Kidney (tissue), 14 donors: ENCODE data around the gene OSM. TPM values are rescaled to one million over a fixed set of nuclear protein-coding genes. Genes with fewer than 3 reads are reported as not detected.

Experiments
- DNase-seq, 5 donors: peaks; one replicate each; pipeline ENCODE4 v3.0.0-alpha.2; 2013 to 2020
- FAIRE-seq: peaks from 2 replicates; lab custom pipeline; 2012; peaks lifted over from hg19 to GRCh38; lab: Jason Lieb, UNC
- H3K27ac ChIP-seq, 2 donors: one replicate each; pipeline ENCODE4 v1.7.0; 2013; ENCODE audit warnings: low read depth in 2 of 2, low read length in 2 of 2, inconsistent platforms in 1 of 2
- H3K27me3 ChIP-seq: one replicate; pipeline ENCODE4 v1.7.1; 2013; ENCODE audit warnings: low read length, inconsistent platforms; ENCODE audit not compliant: control insufficient read depth, insufficient read depth
- H3K36me3 ChIP-seq, 3 donors: one replicate each; pipeline versions ENCODE4 v1.7.0 to v1.7.1; 2013; ENCODE audit warnings: low read length in 3 of 3, control low read depth in 1 of 3, inconsistent platforms in 1 of 3; ENCODE audit not compliant: insufficient read depth in 3 of 3, control insufficient read depth in 2 of 3
- H3K4me1 ChIP-seq, 3 donors: one replicate each; pipeline versions ENCODE4 v1.7.0 to v1.7.1; 2013; ENCODE audit warnings: low read length in 3 of 3, inconsistent platforms in 1 of 3, low read depth in 1 of 3; ENCODE audit not compliant: control insufficient read depth in 2 of 3, insufficient read depth in 2 of 3
- H3K4me3 ChIP-seq, 3 donors: one replicate each; pipeline versions ENCODE4 v1.7.0 to v1.8.1; 2013; ENCODE audit warnings: low read length in 3 of 3, control low read depth in 1 of 3, inconsistent platforms in 1 of 3
- H3K9ac ChIP-seq, 3 donors: one replicate each; pipeline versions ENCODE4 v1.7.0 to v1.7.1; 2013; ENCODE audit warnings: low read length in 3 of 3, control low read depth in 1 of 3, inconsistent platforms in 1 of 3
- H3K9me3 ChIP-seq, 3 donors: one replicate each; pipeline versions ENCODE4 v1.7.0 to v1.7.1; 2013; ENCODE audit warnings: low read length in 3 of 3, control low read depth in 1 of 3, inconsistent platforms in 1 of 3; ENCODE audit not compliant: control insufficient read depth in 2 of 3, insufficient read depth in 1 of 3
- CTCF ChIP-seq: IDR thresholded peaks from 3 replicates; pipeline ENCODE4 v1.5.1; 2012; ENCODE audit warnings: mild to moderate bottlenecking, moderate library complexity, borderline replicate concordance; ENCODE audit not compliant: insufficient read depth; ENCODE audit errors: extremely low read depth
- intact Hi-C: fragments of 100-400 bp; cut with DNase I; formaldehyde crosslinking; loops from one replicate; pipeline ENCODE4 v1.11.1; 2022
- polyA plus RNA-seq: library from polyadenylated mRNA; stranded (reverse); fragments of 350-450 nt; fragmentation: Illumina TruSeq; extraction: RNeasy Lipid Tissue Mini Kit (QIAGEN cat#74804); gene quantifications from one replicate; pipeline ENCODE4 v1.2.3, GENCODE V29; 2014; ENCODE audit warnings: low read depth, low replicate concordance; ENCODE audit not compliant: insufficient read depth
- total RNA-seq: library from RNA; stranded (reverse); fragmentation: NEBNext Ultra II Directional; extraction: Animal tissue kit (Norgen Biotek cat#: 25700); gene quantifications from one replicate; pipeline ENCODE4 v1.2.1, GENCODE V29; 2021
- donor health status: control.
- donor health status: control.
- donor health status: control.
- donor health status: control.
- donor health status: control.
- donor health status: DM: yes; HTN: yes; CAD: no.
- donor health status: Normal renal cell carcinoma (clear cell type).

The OSM gene
- total and polyA plus RNA-seq, 2 donors from 2014 or later: 0.56 to 1.2 TPM

DNA sequence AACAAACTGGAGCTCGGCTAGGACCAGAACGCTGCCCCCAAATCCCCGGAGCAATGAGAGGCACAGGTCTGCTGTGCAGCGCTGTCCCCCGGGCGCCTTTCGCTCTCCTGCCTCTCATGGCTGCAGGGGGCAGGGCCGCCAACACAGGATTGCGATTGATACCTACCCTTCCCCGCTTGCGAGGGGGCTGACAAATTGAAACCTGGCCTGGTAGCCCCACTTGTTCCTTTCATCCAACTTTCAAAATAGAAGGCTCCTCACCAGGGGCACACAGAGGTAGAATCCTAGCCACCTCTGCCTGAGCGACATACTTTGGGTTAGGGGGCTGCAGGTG lies 23.3 kb upstream of the OSM start:
- peaks cover 0 to 34% (median 17%) of the 10 kb centered on the region in 3 donors for H3K36me3 ChIP-seq
- peak overlapping the region; percentile 91 to 93 for H3K27ac ChIP-seq
- no peak for TF ChIP-seq CTCF
- no peaks in the 10 kb centered on the region for H3K9me3 ChIP-seq
- no peaks in the 10 kb centered on the region for H3K27me3 ChIP-seq
- peaks cover 0 to 33% (median 31%) of the 10 kb centered on the region in 3 donors for H3K4me1 ChIP-seq
- peak overlapping the region in 2 of 3 donors; percentile 38 to 68 for H3K9ac ChIP-seq
- peak overlapping the region; percentile 8 to 63 (median 61) for H3K4me3 ChIP-seq
- no peak for FAIRE-seq
- no peak for DNase-seq
- intact Hi-C loops: no loop called here

DNA sequence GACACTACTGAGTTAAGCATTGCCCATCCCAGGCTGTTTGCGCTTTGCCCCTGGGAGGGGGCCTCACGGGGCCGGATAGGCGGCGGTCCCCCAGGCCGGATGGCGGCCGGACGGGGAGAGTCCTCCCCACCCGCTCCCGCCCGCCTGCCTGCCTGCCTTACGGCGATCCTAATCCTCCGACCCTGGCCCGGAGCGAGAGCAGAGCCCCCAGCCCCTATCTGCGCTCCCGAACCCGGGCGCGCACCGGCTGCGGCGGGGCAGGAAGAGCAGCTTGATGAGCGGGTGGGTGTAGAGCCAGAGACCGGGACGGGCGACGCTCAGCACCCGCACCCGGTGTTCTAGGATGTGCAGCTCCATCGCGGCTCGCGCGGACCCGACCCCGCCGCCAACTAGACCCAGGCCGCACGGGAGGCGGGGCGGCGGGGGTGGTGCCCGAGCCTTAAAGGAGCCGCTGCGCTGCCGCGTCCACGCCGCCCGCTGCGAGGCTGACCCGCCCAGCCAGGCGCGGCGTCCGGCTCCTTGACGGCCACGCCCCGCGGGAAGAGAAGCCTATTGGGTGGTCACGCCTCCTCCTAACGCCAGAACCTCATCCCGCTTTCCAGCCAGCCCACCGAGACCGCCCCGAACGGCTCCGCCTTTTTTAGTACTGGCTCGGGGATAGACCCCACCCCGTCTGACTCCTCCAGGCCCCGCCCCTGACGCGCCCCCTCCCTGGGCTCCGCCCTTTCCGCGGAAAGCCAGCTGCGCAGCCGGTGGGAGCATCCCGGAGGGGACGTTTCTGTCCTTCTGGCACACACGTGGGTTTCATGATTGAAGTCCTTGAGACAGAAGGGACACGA lies 22.7 kb upstream of the OSM start, which contains the start of gene CASTOR1:
TSS of gene CASTOR1 (minus strand) at position 365 of the 839 bp plus-strand sequence. CDS start at position 357, 8 bp downstream.
- peak; percentile 98 to 100 (median 99) for DNase-seq
- no peaks in the 10 kb centered on the region for H3K9me3 ChIP-seq
- peak within 1 kb of the TSS; percentile 91 to 93 for H3K27ac ChIP-seq
- H3K4me3 ChIP-seq: peak within 1 kb of the TSS; percentile 63 to 81 (median 66)
- H3K36me3 ChIP-seq: peaks cover 0 to 33% (median 16%) of the 10 kb centered on the region in 3 donors
- intact Hi-C loops: no loop called here
- peak within 1 kb of the TSS in 2 of 3 donors; percentile 68 to 76 for H3K9ac ChIP-seq
- peaks cover 0 to 33% (median 31%) of the 10 kb centered on the region in 3 donors for H3K4me1 ChIP-seq
- no peaks in the 10 kb centered on the region for H3K27me3 ChIP-seq
- no peak for TF ChIP-seq CTCF
- no peak for FAIRE-seq

DNA sequence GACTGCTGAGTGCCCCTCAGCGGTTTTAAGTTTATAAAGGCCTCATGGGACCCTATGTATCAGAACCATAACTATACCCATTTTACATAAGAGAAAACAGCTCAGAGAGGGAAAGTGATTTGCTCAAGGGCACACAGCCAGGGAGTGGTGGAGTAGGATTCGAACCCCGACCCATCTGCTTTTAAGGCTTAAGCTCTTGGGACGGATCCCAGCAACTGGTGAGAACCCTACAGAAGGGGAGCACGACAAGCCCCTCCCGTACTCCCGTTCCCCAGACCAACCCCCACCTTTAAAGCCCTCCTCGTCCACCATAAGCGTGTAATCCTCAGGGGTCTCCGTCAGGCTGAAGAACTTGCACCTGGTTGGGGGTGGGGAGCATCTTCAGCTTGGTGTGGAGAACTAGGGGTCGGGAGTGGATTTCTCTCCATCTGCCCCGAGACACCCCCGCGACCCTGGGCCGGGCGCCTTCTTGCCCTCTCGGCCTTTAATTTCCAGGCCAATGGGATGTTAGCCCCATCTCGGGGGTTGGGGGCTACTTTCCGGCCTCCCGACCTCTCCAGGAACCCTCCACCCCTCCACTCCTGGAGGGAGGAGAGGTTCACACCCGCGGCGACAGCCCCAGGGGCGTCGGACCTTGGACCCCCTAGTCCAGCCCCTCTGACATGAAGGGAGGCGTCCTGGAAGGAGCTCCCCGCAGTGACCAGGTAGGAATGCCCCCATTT lies 21.9 kb upstream of the OSM start:
- H3K27me3 ChIP-seq: no peaks in the 10 kb centered on the region
- H3K27ac ChIP-seq: peak overlapping the region; percentile 81 to 90
- peak overlapping the region; percentile 63 to 81 (median 66) for H3K4me3 ChIP-seq
- no peaks in the 10 kb centered on the region for H3K9me3 ChIP-seq
- DNase-seq: peak in 2 of 5 donors; percentile 31 to 75
- intact Hi-C loops: no loop called here
- H3K4me1 ChIP-seq: peaks cover 0 to 33% (median 31%) of the 10 kb centered on the region in 3 donors
- peak; percentile 0 for TF ChIP-seq CTCF
- peak overlapping the region in 2 of 3 donors; percentile 66 to 76 for H3K9ac ChIP-seq
- peaks cover 0 to 26% (median 10%) of the 10 kb centered on the region in 3 donors for H3K36me3 ChIP-seq
- FAIRE-seq: no peak
